Hepatocyte (in vitro differentiated cells): ENCODE results near the gene RAVER1. TPM values are rescaled to one million over a fixed set of nuclear protein-coding genes. Genes with fewer than 3 reads are reported as not detected.

Experiments used
- DNase-seq: peaks from one replicate; pipeline ENCODE4 v3.0.0-alpha.2; 2016; ENCODE audit warnings: low spot score
- H2AFZ ChIP-seq: fragments of 200-600 bp; sonication (generic); 2 replicates; pipeline ENCODE4 v1.6.0; 2016; ENCODE audit warnings: antibody characterized with exemption, mild to moderate bottlenecking
- H3K27ac ChIP-seq: fragments of 200-600 bp; sonication (generic); 2 replicates; pipeline ENCODE4 v1.5.1; 2016; ENCODE audit warnings: mild to moderate bottlenecking
- H3K27me3 ChIP-seq: fragments of 200-600 bp; sonication (generic); 2 replicates; pipeline ENCODE4 v1.6.1; 2016
- H3K36me3 ChIP-seq: fragments of 200-600 bp; sonication (generic); replicated peaks from 2 replicates; pipeline ENCODE4 v1.5.1; 2016; ENCODE audit warnings: low read depth; ENCODE audit not compliant: insufficient read depth
- H3K4me1 ChIP-seq: fragments of 200-600 bp; sonication (generic); 2 replicates; pipeline ENCODE4 v1.5.1; 2016; ENCODE audit warnings: mild to moderate bottlenecking, moderate library complexity; ENCODE audit not compliant: insufficient read depth
- H3K4me2 ChIP-seq: fragments of 200-600 bp; sonication (generic); 2 replicates; pipeline ENCODE4 v1.6.0; 2016
- H3K4me3 ChIP-seq: fragments of 200-600 bp; sonication (generic); 2 replicates; pipeline ENCODE4 v1.5.1; 2016; ENCODE audit warnings: mild to moderate bottlenecking
- H3K79me2 ChIP-seq: fragments of 200-600 bp; sonication (generic); 2 replicates; pipeline ENCODE4 v1.6.0; 2017; ENCODE audit warnings: mild to moderate bottlenecking
- H3K9me2 ChIP-seq: fragments of 200-600 bp; sonication (generic); replicated peaks from 2 replicates; pipeline ENCODE4 v1.6.0; 2017; ENCODE audit warnings: mild to moderate bottlenecking; ENCODE audit not compliant: insufficient read depth
- H3K9me3 ChIP-seq: fragments of 200-600 bp; sonication (generic); 2 replicates; pipeline ENCODE4 v1.5.1; 2016; ENCODE audit warnings: low read depth, mild to moderate bottlenecking
- H4K20me1 ChIP-seq: fragments of 200-600 bp; sonication (generic); 2 replicates; pipeline ENCODE4 v1.6.0; 2016; ENCODE audit warnings: mild to moderate bottlenecking; ENCODE audit not compliant: insufficient read depth, poor library complexity, severe bottlenecking
- EZH2 ChIP-seq: fragments of 200-600 bp; sonication (generic); IDR thresholded peaks from 2 replicates; pipeline ENCODE4 v1.6.1; 2016; ENCODE audit warnings: antibody characterized with exemption, mild to moderate bottlenecking, borderline replicate concordance
- EZH2phosphoT487 ChIP-seq: fragments of 200-600 bp; sonication (generic); IDR thresholded peaks from one replicate; pipeline ENCODE4 v1.6.1; 2018; ENCODE audit warnings: antibody characterized with exemption, mild to moderate bottlenecking, low read depth, moderate library complexity; ENCODE audit not compliant: unreplicated experiment, severe bottlenecking
- WGBS: methylation state at CpG from one replicate; pipeline ENCODE4 v1.1.6; 2016; ENCODE audit warnings: low lambda C conversion rate; ENCODE audit errors: missing lambda C conversion rate; 5-methylcytosine and 5-hydroxymethylcytosine counted together
- polyA plus RNA-seq: library from polyadenylated mRNA; unstranded; fragments of >200 nt; fragmentation: Nextera tagmentation; extraction: Ambion mirVana; gene quantifications from 2 replicates; pipeline ENCODE4 v1.2.1, GENCODE V29; 2016
- total RNA-seq: library from RNA; depleted of rRNA; stranded (reverse); fragments of >200 nt; gene quantifications from 2 replicates; pipeline ENCODE4 v1.2.3, GENCODE V29; 2014
- TF ChIP-seq, protein P1 (sequence below): fragments of 200-600 bp; sonication (generic); IDR thresholded peaks from 2 replicates; pipeline ENCODE4 v1.5.1; 2016; ENCODE audit warnings: antibody characterized with exemption, mild to moderate bottlenecking; ENCODE audit not compliant: poor library complexity

RAVER1 gene
- total and polyA plus RNA-seq, 2 experiments from 2014 or later: 16.4 to 42.0 TPM

DNA sequence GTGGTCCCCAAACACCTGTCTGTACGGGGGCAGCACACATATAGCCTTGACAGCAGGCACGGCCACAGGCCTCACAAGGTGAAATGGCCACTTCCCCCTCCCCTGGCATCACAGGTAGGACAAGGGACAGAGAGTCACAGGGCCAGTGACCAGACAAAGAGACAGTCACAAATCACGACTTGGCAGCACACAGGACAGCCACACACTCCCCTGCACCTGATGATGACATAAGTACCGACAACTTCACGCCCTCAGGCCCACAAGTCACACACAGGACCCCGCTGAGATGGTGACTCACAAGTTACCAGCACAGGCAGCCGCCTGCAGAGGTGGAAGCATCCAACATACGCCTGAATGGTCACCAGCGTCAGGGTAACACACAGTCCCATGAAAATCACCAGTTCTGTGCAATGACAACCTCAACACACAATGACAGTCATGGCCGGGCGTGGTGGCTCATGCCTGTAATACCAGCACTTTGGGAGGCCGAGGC, 30.5 kb upstream of the RAVER1 start:
- Histone ChIP-seq H3K79me2 (no peaks in the 10 kb centered on the region), H4K20me1 (no peaks in the 10 kb centered on the region), H3K4me3 (no peak overlapping the region), H3K27me3 (no peaks in the 10 kb centered on the region), H3K4me2 (no peak overlapping the region), H3K4me1 (no peaks in the 10 kb centered on the region), H3K27ac (no peak overlapping the region), H3K9me3 (no peaks in the 10 kb centered on the region), H3K9me2 (no peaks in the 10 kb centered on the region), H3K36me3 (no peaks in the 10 kb centered on the region), H2AFZ (no peak overlapping the region)
- 93% methylated on average over 12 of the region's 12 CpGs for WGBS
- DNase-seq: no peak
- TF ChIP-seq EZH2phosphoT487: no peak

DNA sequence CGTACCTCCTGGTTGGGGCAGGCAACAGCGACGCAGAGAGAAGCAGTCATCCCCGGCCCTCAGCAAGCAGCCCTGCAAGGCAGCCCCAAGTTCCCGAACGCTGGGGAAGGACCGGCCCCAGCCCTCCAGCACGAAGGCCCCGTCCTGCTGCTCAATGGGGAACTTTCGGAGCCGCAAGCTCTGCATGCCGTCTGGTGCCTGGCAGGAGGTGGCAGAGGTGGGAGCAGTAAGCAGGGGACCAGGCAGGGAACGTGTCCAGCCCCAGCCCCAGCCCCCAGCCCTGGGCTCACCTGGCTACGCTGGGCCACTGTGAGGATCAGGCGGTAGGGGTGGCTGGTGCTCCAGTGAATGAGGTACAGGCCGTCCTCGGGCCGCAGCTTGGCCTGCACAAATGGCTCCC, 28.9 kb upstream of the RAVER1 start:
- Histone ChIP-seq H3K36me3 (no peaks in the 10 kb centered on the region), H3K4me3 (no peak overlapping the region), H2AFZ (no peak overlapping the region), H3K27ac (no peak overlapping the region), H3K27me3 (no peaks in the 10 kb centered on the region), H4K20me1 (no peaks in the 10 kb centered on the region), H3K4me1 (no peaks in the 10 kb centered on the region), H3K4me2 (no peak overlapping the region), H3K79me2 (no peaks in the 10 kb centered on the region), H3K9me2 (no peaks in the 10 kb centered on the region), H3K9me3 (no peaks in the 10 kb centered on the region)
- TF ChIP-seq, protein P1, sequence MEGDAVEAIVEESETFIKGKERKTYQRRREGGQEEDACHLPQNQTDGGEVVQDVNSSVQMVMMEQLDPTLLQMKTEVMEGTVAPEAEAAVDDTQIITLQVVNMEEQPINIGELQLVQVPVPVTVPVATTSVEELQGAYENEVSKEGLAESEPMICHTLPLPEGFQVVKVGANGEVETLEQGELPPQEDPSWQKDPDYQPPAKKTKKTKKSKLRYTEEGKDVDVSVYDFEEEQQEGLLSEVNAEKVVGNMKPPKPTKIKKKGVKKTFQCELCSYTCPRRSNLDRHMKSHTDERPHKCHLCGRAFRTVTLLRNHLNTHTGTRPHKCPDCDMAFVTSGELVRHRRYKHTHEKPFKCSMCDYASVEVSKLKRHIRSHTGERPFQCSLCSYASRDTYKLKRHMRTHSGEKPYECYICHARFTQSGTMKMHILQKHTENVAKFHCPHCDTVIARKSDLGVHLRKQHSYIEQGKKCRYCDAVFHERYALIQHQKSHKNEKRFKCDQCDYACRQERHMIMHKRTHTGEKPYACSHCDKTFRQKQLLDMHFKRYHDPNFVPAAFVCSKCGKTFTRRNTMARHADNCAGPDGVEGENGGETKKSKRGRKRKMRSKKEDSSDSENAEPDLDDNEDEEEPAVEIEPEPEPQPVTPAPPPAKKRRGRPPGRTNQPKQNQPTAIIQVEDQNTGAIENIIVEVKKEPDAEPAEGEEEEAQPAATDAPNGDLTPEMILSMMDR: no peak
- TF ChIP-seq EZH2 (no peak), EZH2phosphoT487 (no peak)
- DNase-seq: no peak
- 95% methylated on average over 17 of the region's 18 CpGs for WGBS

DNA sequence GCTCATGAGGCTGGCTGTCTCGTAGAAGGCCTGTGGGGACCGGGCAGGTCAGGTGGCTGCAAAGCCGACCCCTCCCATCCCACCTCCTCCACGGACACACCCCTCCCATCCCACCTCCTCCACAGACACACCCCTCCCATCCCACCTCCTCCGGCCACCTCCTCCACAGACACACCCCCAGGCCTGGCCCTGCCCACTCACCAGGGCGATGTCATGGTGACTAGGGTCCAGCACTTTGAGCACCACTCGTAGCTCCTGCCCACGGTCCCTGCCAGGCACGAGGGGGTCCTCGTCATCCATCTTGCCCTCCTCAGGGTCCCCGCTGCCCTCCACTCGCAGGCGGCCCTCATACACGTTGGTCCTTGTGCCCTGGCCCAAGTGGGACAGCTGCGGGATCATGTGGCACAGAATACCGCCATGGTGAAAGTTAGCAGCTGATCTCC, 28.3 kb upstream of the RAVER1 start:
- no peak overlapping the region for H2AFZ ChIP-seq
- H3K9me2 ChIP-seq: no peaks in the 10 kb centered on the region
- no peaks in the 10 kb centered on the region for H4K20me1 ChIP-seq
- no peak overlapping the region for H3K4me3 ChIP-seq
- no peaks in the 10 kb centered on the region for H3K79me2 ChIP-seq
- no peaks in the 10 kb centered on the region for H3K36me3 ChIP-seq
- no peak for DNase-seq
- no peak overlapping the region for H3K4me2 ChIP-seq
- H3K9me3 ChIP-seq: no peaks in the 10 kb centered on the region
- TF ChIP-seq EZH2phosphoT487 (no peak), EZH2 (no peak)
- TF ChIP-seq, protein P1: no peak
- H3K27ac ChIP-seq: no peak overlapping the region
- H3K4me1 ChIP-seq: no peaks in the 10 kb centered on the region
- WGBS: 91% methylated on average over 12 of the region's 16 CpGs
- no peaks in the 10 kb centered on the region for H3K27me3 ChIP-seq

DNA sequence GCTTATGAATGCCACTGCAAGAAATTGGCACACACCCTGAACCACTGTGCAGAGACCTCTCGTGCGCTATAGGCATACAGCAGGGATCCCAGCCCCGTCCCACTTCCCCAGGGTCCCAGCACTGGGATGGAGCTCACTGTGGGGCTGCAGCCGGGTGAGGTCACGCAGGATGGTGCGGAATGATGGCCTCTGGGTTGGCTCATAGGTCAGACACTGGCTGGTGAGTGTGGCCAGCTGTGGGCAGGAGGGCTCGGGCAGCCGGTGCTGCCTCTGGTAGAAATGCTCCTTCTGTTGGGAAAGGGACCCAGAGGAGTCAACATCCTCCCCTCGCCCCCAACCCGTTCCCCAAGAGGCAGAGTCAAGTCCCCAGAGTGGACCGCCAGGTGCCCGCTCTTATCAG, 23.1 kb upstream of the RAVER1 start:
- Histone ChIP-seq H3K9me3 (no peaks in the 10 kb centered on the region), H3K9me2 (no peaks in the 10 kb centered on the region), H3K4me1 (peaks cover 9% of the 10 kb centered on the region), H3K79me2 (no peaks in the 10 kb centered on the region), H4K20me1 (no peaks in the 10 kb centered on the region), H2AFZ (no peak overlapping the region), H3K36me3 (no peaks in the 10 kb centered on the region), H3K27me3 (no peaks in the 10 kb centered on the region), H3K4me2 (no peak overlapping the region), H3K4me3 (no peak overlapping the region), H3K27ac (no peak overlapping the region)
- DNase-seq: no peak
- TF ChIP-seq, protein P1: no peak
- TF ChIP-seq EZH2phosphoT487 (no peak), EZH2 (no peak)
- WGBS: 98% methylated on average over 12 of the region's 12 CpGs
